Nucleus accumbens (tissue), 56 donors: ENCODE results near the gene TRABD.

Experiments
- DNase-seq, 56 donors: peaks; one replicate each; lab custom pipeline; 2025; lab: John Stamatoyannopoulos, UW

TRABD gene

DNA sequence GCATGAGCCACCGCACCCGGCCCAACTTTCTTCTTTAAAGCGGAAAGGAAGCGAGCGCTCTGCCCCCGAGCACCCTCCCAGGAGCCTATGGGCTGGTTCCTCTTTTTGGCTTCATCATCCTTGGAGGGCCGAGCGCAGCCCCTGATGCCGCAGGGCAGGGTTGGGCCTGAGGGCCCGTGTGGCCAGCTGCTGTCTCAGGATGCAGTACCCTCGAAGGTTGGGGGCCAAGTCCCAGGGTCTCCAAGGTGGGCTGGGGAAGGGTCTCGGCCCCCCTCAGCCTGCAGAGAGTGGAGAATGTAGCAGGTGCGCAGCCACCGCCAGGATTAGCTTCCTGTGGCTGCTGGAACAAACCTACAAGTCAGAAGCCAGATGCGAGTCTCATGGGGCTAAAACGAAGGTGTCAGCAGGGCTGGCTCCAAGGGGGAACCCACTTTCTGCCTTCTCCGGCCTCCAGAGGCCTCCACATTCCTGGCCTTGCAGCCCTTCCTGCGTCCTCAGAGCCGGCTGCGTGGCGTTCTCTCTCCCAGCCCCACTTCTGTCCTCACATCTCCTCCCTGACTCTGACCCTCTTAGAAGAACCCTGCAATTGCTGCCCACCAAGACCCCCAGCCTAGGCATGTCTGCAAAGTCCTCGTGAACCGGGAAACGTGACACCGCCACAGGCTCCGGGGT is 12.3 kb upstream of the TRABD start:
- no peak for DNase-seq

DNA sequence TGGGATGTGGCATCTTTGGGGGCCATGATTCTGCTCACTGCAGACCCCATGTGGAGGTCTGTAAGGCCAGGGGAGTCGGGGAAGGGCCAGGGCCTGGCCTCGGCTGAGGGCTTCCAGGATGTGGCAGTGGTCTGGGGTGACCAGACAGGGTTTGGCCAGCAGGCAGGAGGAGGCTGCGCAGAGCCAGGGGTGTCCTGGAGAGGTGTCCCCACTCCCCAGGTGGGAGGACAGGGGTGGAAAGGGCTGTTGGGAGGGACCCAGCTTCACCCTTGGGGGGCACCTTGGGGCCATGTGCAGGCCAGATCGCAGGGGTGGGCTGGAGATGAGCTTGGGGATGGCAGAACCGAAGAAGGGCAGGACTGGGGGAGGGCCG is 11.7 kb upstream of the TRABD start:
- DNase-seq: no peak

DNA sequence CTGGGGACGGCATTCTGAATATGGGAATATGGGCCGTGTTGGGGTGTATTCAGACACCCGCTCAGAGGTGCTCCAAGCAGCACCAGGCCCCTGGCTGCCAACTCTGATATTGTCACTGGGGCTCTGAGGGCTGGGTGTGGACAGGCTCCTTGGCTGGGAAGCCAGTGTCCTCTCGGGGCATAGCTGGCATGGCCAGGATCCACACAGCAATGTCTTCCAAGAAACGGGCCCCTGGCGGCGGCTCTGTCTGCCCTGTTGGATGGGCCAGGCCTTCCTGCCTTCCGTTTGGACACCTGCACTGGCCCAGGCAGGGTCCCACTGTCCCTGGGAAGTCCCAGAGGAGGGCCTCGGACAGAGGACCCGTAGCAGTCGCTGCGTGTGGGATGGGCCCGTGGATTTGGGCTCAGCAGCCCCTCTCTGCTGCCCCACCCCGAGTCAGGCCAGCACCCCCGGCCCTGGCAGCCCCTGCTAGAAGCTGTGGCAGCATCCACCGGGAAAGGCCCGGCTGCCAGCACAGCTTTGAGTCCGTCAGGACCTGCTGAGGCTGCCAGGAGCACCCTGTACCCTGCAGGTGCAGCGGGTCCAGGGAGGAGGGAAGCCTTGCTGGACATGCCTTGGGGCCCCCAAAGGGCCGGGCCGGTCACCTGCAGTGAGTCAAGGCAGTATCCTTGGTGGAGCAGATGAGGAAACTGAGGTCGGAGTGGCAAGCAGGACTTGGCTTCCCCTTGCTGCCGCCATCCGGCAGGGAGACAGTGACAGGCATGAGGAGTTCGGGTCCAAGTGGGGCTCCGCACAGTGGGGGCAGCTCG is 11.1 kb upstream of the TRABD start:
- DNase-seq: peak in 1 of 56 donors; percentile 10

DNA sequence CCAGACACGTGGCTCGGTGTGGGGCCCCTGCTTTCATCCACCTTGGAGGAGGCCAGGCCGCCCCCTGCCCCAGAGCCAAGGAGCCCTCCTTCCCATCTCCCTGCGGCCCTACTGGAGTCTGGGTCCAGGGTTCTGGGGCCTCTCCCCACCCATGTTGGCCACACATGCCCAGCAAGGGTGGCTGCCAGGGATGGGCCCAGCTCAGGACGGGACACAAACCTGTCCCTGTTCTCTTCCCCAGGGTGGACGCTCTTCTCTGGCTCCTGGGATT is 10.6 kb upstream of the TRABD start:
- no peak for DNase-seq

DNA sequence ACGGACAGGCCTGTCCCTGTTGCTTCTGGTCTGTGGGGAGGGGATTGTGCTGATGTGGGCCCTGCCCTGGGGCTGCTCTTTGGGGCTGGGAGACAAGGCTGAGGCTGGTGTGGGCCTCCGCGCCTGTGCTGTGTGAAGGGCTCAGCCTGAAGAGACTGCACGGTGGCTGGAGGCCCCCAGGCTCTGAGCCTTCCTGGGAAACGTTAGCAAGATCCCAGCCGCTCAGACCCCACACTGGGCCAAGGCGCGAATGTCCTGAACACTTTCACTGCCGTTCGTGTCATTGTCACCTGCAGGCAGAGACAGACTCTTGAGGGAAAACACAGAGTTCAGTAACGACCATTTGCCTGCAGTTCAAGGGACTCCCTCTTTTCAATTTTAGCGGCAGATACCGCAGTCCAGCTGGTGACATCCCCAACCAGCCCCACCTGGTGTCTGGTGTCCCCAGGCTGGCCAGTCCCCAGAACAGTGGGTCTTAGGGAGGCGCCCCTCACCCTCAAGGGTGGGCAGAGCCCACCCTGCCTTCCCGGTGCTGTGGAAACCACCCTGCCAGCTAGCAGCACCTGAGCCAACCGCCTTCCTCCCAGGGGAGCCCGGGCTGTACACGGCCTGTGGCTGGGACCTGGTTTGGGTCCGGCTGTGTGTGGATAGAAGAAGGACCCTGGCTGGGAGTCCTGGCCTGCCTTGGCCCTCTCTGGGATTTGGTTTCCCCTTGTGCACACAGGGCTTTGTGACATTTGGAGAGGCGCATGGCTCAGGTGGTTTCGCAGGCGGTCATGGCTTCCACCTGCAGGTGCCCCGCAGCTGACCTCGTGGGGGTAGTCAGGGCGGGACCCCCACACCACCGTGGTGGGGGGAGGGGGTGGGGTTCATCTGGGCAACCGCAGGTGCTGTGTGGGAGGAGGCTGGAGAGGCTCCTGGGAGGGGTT is 9.5 kb upstream of the TRABD start:
- DNase-seq: no peak

DNA sequence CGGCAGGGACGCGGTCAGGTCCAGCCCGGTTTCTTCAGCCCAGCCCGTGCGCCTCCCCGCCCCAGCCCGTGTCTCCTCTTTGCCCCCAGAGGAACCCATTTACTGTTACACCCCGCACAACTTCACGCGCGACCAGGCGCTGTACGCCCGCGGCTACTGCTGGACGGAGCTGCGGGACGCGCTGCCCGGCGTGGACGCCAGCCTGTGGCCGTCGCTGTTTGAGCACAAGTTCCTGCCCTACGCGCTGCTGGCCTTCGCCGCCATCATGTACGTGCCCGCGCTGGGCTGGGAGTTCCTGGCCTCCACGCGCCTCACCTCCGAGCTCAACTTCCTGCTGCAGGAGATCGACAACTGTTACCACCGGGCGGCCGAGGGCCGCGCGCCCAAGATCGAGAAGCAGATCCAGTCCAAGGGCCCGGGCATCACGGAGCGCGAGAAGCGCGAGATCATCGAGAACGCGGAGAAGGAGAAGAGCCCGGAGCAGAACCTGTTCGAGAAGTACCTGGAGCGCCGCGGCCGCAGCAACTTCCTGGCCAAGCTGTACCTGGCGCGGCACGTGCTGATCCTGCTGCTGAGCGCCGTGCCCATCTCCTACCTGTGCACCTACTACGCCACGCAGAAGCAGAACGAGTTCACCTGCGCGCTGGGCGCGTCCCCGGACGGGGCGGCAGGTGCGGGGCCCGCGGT is 8.7 kb upstream of the TRABD start:
- DNase-seq: no peak

DNA sequence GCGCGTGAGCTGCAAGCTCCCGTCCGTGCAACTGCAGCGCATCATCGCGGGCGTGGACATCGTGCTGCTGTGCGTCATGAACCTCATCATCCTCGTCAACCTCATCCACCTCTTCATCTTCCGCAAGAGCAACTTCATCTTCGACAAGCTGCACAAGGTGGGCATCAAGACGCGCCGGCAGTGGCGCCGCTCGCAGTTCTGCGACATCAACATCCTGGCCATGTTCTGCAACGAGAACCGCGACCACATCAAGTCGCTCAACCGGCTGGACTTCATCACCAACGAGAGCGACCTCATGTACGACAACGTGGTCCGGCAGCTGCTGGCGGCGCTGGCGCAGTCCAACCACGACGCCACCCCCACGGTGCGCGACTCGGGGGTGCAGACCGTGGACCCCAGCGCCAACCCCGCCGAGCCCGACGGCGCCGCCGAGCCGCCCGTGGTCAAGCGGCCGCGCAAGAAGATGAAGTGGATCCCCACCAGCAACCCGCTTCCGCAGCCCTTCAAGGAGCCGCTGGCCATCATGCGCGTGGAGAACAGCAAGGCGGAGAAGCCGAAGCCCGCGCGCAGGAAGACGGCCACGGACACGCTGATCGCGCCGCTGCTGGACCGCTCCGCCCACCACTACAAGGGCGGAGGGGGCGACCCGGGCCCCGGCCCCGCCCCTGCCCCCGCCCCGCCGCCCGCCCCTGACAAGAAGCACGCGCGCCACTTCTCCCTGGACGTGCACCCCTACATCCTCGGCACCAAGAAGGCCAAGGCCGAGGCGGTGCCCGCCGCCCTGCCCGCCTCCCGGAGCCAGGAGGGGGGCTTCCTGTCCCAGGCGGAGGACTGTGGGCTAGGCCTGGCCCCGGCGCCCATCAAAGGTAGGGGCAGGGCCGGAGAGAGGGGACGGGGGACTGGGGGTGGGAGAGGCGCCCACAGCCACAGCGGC is 7.9 kb upstream of the TRABD start:
- no peak for DNase-seq

DNA sequence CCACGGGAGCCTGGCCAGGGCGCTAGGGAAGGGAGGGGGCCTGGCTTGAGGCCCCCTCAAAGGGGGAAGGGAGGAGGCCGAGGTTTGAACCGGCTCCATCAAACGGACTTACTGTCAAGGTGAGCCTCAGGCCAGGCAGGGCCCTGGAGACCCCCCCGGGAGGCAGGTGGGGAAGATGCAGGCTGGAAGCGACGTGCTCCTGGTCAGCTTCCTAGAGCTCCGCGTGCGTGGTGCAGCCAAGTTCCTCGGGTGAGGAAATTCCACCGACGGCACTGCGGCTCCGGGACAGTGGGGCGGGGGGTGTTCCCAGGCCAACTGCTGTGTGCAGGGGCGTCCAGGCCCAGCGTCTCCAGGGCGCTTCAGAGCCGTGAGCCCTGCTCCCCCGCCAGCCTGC is 7.2 kb upstream of the TRABD start:
- no peak for DNase-seq

DNA sequence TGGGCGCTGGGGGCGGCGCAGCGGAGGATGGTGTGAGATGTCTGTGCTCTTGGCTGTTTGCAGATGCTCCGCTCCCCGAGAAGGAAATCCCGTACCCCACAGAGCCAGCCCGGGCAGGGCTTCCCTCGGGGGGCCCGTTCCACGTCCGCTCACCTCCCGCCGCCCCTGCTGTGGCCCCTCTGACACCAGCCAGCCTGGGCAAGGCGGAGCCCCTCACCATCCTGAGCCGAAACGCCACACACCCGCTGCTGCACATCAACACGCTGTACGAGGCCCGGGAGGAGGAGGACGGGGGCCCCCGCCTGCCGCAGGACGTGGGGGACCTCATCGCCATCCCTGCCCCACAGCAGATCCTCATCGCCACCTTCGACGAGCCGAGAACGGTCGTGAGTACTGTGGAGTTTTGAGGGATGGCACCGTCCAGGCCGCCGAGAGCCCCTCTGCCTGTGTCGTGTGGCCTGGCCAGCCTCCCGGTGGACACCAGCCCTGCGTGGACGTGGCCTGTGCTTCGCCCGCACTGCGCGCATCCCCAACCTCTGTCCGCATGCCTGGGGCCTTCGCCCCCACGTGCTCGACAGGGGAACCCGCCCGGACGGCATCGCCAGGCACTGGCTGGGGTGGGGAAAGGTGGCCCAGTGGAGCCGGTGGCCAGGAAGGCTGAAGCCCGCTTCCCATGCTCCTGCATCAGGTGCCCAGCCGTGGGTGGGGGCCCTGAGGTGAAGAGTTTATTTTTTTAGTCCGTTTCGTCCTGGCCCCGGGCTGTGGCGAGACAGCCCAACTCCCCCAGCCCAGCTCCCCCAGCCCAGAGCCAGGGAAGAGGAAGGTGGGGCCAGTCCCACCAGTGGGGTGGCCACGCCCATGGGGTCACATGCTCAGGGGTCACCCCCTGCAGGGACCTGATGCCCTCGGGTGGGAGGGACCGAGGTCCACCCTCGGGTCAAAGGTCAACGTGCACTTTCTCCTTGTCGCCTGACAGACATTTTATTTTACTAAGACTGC is 6.5 kb upstream of the TRABD start:
- no peak for DNase-seq

DNA sequence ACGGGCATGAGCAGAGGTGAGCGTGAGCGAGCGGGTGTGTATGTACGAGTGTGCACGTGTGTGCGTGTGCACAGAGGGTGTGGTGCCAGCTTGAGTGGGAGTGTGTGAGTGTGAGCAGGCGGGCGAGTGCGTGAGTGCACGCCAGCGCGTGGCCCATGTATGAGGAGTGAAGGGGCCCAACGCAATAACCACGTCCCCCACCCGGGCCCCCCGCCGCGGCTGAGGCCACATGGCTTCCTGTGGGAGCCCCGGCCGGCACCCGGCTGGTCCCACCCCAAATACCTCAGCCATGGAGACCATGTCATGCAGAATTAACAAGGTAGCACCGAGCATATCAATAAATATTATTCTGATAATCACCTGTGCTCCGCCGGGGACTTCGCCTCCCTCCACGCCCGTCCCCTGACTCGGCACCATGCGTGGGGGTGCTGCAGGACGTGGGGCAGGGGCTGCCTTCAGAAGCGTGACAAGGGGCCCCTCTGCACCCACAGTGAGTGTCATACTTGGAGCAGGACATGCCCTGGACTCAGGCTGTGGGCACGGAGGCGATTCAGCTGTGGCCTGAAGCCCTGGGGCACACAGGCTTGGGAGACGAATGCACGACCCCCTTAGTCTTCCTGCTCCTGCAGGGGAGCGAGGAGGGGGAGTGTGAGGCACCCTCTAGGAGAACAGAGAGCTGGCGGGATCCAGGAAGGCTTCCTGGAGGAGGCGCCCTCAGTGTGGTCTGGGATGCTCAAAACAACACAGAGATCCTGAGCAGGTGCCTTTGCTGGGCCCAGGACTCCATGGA is 5.6 kb upstream of the TRABD start:
- no peak for DNase-seq

DNA sequence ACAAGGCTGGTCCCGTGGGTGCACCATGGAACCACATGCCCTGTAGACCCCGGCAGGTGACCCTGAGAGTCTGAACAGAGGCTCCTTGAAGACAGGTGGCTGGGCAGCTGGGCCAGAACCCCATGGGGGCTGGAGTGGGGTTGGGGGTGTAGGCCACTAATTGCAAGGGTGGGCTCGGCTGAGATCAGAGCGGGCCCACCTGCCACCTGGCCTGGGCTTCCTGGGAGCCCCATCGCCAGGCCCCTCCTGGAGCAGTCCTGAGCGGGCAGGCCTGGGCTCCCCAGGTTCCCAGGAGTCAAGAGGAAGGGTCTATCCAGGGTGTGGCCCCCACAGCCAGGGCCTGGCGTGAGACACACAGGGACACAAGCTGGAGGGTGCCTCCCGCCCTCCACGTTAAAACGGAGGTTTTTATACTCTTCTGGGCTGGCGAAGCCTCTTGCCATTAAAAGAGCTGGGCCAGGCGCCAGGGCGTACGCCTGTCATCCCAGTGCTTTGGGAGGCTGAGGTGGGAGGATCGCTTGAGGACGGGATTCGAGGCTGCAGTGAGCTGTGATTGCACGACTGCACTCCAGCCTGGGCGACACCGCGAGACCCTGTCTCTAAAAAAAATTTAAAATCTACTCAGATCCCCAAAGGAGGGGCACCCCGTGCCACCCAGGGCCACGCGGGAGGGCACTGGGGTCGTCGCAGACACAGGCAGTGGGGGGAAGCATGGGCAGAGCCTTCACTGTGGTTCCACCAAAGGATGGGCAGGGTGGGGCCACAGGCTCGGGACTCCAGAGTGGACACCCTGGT is 4.8 kb upstream of the TRABD start:
- no peak for DNase-seq

DNA sequence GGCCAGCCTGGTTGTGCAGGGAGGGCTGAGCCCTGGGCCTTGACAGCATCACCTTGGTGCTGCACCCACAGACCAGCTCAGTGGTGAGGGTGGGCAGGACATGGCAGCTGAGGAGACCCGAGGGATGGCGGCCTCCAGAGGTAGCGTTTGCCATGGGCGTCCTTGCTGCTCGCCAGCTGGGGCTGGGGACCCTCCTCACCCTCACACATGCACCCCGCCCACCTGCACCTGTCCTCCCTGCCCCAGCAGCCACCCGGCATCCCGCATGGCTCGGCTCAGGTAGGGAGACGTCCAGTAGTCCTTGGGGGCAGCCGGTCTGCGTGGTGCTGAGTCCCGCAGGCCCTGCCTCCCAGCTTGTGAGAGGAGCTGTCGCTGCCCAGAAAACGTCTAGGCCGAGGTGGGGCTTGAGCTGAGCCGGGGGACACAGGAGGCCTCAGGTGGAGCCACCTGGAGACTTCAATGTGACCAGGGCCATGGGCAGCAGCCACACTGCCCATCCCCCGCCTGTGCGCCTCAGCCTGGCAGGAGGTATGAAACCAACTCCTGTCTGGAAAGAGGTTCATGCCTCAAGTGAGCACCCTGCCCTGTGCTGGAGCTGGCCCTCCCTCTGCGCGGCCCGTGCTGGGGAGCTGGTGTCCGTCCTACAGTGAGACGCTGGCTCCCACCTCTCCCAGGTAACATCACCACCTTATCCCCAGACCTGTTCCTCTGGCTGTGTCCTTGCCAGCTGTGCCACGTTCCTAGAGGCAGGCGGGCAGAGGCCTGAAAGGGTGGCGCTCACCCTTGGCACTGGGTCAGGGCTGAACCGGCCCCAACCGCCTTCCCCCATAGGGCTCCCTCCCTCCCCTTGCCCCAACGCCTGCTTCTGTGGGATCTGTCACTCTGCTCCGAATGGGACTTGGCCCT is 3.3 kb upstream of the TRABD start:
- peak in 1 of 56 donors; percentile 12 for DNase-seq

DNA sequence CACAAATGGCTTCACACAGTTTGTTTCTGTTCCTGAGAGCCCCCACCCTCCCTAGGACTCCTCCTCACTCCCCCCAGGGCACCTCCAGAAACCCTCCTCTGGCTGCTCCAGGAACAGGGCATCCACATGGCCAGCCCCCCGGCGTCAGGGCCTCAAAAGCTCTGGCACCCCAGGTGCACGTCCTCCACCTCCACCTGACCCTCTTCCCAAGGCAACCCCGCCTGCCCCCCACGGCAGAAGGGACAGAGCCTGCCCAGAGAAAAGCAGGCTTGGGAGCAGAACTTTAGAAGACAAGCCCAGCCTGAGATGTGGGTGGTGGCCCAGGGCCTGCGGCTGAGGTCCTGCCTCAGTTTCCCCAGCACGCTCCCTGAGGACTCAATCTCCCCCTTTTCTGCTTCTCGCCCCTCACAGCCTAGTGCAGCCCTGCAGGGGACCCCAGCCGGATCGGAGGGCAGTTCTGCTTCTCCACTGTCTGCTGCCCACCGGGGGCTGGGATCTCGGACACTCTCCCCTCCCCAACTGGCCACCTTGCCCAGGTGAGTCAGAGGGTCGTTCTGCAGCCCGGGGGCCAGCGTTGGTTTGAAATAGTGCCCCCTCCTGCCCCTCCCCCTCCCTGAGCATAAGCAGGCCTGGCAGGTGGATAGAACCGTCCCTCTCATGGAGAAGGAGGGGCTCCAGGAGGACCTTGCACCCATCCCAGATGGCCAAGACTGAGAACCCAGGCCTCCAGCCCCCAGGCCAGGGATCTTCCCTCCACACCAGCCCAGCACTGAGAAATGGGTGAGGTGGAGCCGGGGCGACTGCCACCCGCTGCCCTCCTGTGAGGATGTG is 2.4 kb upstream of the TRABD start:
- no peak for DNase-seq

DNA sequence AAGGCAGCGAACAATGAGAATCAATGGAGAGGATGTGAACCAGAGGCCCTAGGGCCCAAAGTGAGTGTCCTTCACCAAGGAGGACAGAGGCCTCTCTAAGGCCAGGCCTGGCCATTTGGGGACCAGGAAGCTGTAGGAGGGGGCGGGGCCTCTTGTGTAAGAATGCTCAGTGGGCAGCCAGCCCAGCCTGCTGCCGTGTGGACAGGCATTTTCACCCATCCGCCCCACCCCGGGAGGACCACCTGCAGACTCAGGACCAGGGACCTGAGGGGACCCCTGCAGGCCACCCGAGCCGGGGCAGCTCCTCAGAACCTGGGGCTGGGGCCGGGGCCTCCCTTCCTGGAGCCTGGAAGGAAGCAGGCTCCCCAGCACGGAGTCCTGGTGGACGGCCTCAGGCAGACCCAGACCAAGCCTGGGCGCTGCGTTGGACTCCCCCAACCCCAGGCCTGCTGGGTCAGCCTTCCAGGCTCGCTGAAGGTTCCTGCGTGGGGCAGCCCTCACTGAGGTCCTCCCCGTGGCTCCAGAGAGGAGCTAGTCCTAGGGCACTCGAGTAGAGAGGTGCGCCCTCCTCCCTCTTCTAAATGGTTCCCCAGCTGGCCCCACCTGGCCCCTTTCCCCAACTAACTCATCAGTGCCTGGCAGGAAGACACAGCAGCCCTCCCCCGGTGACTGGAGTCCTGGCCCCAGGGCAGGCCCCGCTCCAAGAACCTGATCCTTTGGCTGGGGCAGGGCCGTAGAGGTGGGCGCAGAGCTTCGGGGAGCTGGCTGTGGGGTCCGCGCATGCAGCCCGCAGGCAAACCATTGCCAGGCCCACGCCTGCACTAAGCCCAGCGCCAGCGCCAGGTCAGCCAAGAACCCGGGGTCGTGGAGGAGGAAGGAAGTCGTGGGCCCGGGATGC is 1.5 kb upstream of the TRABD start:
- peak in 4 of 56 donors; percentile 29 to 62 (median 44) for DNase-seq
